Omental fat pad (tissue), 4 donors: ENCODE results near the gene CCDC89. TPM values are rescaled to one million over a fixed set of nuclear protein-coding genes. Genes with fewer than 3 reads are reported as not detected.

Source experiments
- ATAC-seq: fragments of 150-250 bp; one replicate; pipeline ENCODE4 v1.9.1; 2016; ENCODE audit warnings: mild to moderate bottlenecking, moderate library complexity; ENCODE audit not compliant: low FRiP score
- DNase-seq: peaks from one replicate; pipeline ENCODE4 v3.0.0-alpha.2; 2019; ENCODE audit warnings: low spot score
- CTCF ChIP-seq, 3 donors: fragments of 450-650 bp; IDR thresholded peaks; one replicate each; pipeline ENCODE4 v1.5.1; 2016 to 2017; ENCODE audit warnings: antibody characterized with exemption in 3 of 3, mild to moderate bottlenecking in 3 of 3, moderate library complexity in 2 of 3
- total RNA-seq, 4 donors: library from RNA; depleted of rRNA; stranded (reverse); fragments of >200 nt; gene quantifications; one replicate each; pipeline ENCODE4 v1.1.0, GENCODE V29; 2016

CCDC89 gene
- total RNA-seq, 4 donors from 2014 or later, result 0.60 to 1.7 (median 1.4) TPM

GRCh38 chr11:85709941-85710702 lies 24.1 kb upstream of the CCDC89 start:
- ATAC-seq (no peak), DNase-seq (no peak)
- TF ChIP-seq CTCF (IDR thresholded peaks at IDR 0.05), result no peak

- TF ChIP-seq CTCF (IDR thresholded peaks at IDR 0.05), result no peak
- no peak for DNase-seq
- no peak for ATAC-seq
Measured at GRCh38 chr11:85705800-85706199, 19.8 kb upstream of the CCDC89 start.

- DNase-seq (no peak), ATAC-seq (no peak)
- no peak for TF ChIP-seq CTCF (IDR thresholded peaks at IDR 0.05)
Measured at GRCh38 chr11:85704967-85705366, 19.0 kb upstream of the CCDC89 start.

- TF ChIP-seq CTCF (IDR thresholded peaks at IDR 0.05), result no peak
- no peak for ATAC-seq
- no peak for DNase-seq
Measured at GRCh38 chr11:85699957-85700741, 14.2 kb upstream of the CCDC89 start.

- DNase-seq (no peak), ATAC-seq (no peak)
- no peak for TF ChIP-seq CTCF (IDR thresholded peaks at IDR 0.05)
Measured at GRCh38 chr11:85698195-85698594, 12.2 kb upstream of the CCDC89 start.

GRCh38 chr11:85697747-85698146 lies 11.8 kb upstream of the CCDC89 start:
- ATAC-seq, result no peak
- no peak for DNase-seq
- no peak for TF ChIP-seq CTCF (IDR thresholded peaks at IDR 0.05)
